ENCODE measurements around the gene TMEM132C. TPM values are rescaled to one million over a fixed set of nuclear protein-coding genes. Genes with fewer than 3 reads are reported as not detected.

Gene TMEM132C
- total and polyA plus RNA-seq, 8 donors, result 0.50 to 36.6 (median 33.2) TPM

DNA sequence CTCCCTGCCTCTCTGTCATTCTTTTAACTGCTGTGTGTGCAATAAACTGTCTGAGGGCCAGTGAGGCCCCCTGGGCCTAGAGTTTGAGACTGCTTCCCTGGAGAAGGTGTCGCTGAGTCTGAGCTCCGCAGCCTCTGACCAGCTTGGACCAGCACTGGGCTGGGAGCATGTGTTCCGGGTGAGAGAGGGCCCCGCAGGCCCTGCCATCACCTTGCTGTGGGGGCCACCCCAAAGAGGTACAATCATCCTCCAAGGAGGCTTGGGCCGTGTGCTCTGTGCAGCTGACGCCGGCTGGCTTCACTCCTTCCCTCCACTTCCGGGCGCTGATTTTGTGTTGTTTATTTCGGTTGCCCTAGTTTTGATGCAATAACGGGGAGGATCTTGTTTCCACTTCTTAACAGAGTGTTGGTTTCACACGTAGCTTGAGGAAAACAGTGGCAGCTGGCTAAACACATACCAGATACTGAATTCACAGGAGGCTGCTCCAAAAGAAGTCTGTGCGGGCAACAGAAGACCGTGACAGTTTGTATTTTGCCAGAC lies 121.6 kb downstream of the TMEM132C start:
- no peaks in the 10 kb centered on the region for H3K36me3 ChIP-seq
- H3K9me3 ChIP-seq, result no peaks in the 10 kb centered on the region
- intact Hi-C loops (cut with DNase I), result loop anchor here in 1 of 2 donors (10.0 kb wide), 1 partner anchor 124 kb away; the partner anchor contains the start of gene TMEM132C
- no peak overlapping the region for H3K27ac ChIP-seq
- TF ChIP-seq, protein P1, sequence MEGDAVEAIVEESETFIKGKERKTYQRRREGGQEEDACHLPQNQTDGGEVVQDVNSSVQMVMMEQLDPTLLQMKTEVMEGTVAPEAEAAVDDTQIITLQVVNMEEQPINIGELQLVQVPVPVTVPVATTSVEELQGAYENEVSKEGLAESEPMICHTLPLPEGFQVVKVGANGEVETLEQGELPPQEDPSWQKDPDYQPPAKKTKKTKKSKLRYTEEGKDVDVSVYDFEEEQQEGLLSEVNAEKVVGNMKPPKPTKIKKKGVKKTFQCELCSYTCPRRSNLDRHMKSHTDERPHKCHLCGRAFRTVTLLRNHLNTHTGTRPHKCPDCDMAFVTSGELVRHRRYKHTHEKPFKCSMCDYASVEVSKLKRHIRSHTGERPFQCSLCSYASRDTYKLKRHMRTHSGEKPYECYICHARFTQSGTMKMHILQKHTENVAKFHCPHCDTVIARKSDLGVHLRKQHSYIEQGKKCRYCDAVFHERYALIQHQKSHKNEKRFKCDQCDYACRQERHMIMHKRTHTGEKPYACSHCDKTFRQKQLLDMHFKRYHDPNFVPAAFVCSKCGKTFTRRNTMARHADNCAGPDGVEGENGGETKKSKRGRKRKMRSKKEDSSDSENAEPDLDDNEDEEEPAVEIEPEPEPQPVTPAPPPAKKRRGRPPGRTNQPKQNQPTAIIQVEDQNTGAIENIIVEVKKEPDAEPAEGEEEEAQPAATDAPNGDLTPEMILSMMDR (IDR thresholded peaks at IDR 0.05), result no peak
- no peak overlapping the region for H3K4me3 ChIP-seq
- DNase-seq (peak in 2 of 4 donors; percentile 84 to 89), ATAC-seq (peak; percentile 44)
- peaks cover 0 to 42% of the 10 kb centered on the region in 2 donors for H3K27me3 ChIP-seq
- H3K4me1 ChIP-seq, result no peaks in the 10 kb centered on the region

DNA sequence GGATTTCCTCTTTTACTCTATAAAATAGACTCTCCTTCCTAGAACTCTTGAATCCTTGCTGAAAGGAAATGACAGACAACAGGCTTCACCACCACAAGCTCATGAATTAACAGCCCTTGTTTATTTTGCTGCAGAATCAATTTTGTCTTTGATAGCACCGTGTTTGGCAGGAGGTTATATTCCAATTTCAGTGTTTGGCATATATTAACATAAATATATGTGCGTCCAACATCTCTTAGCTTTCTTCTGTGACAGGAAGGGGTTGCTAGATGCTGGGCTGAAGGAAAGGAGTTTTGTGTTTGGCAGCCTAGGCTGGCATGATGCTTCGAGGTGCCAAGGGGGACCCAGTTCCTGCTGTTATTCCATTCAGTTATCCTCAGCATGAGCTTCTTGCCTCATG lies 126.4 kb downstream of the TMEM132C start:
- H3K9me3 ChIP-seq, result no peaks in the 10 kb centered on the region
- no peaks in the 10 kb centered on the region for H3K4me1 ChIP-seq
- no peak for DNase-seq
- TF ChIP-seq, protein P1 (IDR thresholded peaks at IDR 0.05), result no peak
- no peak overlapping the region for H3K27ac ChIP-seq
- no peak overlapping the region for H3K4me3 ChIP-seq
- H3K27me3 ChIP-seq, result peaks cover 0 to 8% of the 10 kb centered on the region in 2 donors
- no peak for ATAC-seq
- intact Hi-C loops (cut with DNase I), result no loop called here
- H3K36me3 ChIP-seq, result no peaks in the 10 kb centered on the region

DNA sequence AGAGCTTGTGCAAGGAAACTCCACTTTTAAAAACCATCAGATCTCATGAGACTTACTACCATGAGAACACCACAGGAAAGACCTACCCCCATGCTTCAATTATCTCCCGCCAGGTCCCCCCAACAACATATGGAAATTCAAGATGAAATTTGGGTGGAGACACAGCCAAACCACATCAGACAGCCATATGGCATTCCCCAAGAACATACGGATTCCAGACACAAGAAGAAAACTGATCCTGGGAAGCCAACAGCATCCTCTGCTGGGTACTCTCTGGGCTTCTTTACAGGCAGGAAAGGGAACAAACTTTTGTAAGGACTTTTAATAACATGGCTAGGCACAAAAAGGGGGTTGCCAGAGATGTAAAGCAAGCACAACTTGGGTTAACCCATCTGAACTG lies 127.2 kb downstream of the TMEM132C start:
- H3K36me3 ChIP-seq, result no peaks in the 10 kb centered on the region
- H3K27me3 ChIP-seq, result no peaks in the 10 kb centered on the region
- H3K4me3 ChIP-seq, result no peak overlapping the region
- no peaks in the 10 kb centered on the region for H3K4me1 ChIP-seq
- H3K9me3 ChIP-seq, result no peaks in the 10 kb centered on the region
- TF ChIP-seq, protein P1 (IDR thresholded peaks at IDR 0.05), result no peak
- no peak for DNase-seq
- no peak for ATAC-seq
- intact Hi-C loops (cut with DNase I), result no loop called here
- H3K27ac ChIP-seq, result no peak overlapping the region

DNA sequence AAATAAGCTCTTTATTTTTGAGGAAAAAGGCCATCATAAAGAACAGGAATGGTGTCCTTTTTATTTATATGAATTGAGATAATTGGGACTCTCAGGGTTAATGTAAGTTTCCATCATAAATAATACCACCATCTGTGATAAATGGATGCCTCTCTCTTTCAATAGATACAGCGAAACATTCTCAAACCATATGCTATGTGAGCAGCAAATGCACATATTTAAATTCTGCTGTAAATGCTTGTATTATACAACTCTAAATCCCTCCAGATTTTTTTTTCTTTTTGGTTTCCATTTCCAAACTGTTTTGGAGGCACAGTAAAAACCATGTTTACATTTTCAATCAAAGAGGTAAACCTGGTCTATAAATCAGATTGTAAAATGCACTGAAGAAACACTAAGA lies 132.3 kb downstream of the TMEM132C start:
- TF ChIP-seq, protein P1 (IDR thresholded peaks at IDR 0.05), result no peak
- no peak for ATAC-seq
- Histone ChIP-seq H3K27me3 (peaks cover 0 to 7% of the 10 kb centered on the region in 2 donors), H3K27ac (no peak overlapping the region), H3K4me3 (no peak overlapping the region), H3K9me3 (no peaks in the 10 kb centered on the region), H3K4me1 (no peaks in the 10 kb centered on the region), H3K36me3 (no peaks in the 10 kb centered on the region)
- intact Hi-C loops (cut with DNase I), result no loop called here
- no peak for DNase-seq

DNA sequence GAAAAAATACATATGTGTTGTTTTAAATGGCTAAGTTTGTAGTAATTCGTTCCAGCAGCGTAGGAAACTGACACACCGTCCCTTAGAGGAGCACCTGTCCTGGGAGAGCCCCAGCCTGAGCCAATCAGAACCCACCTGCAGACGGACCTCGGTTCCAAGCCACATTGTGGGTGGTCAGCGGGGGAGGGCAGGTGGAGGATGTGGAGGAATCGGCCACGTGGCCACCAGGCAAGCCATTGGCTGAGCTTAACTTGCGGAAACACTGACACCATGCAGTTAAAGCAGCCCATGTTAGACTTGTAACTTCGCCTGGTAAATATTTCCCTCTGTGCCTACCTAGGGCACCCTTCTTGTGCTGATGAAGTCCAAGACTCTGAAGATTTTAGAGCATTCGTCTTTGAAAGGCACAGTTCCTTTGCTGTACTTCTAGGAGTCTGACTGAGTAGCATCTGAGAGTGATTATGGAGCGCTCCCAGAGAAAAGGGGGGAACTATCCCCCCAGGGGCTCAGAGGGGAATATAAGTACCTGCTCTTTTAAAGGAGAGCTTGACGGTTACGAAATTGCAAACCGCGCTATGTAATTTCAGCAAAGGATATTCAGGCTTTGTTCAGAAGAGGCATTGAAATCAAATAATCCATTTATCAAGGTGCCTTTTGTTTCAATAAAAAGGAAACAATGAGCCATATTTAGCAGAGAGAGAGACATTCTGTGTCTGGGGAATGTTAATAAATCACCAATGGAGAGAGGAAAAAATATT lies 135.7 kb downstream of the TMEM132C start:
- H3K9me3 ChIP-seq, result no peaks in the 10 kb centered on the region
- no peak for DNase-seq
- TF ChIP-seq, protein P1 (IDR thresholded peaks at IDR 0.05), result no peak

More for the DNA sequence above, 135.7 kb downstream of the TMEM132C start:
- H3K36me3 ChIP-seq, result no peaks in the 10 kb centered on the region
- ATAC-seq, result no peak
- no peak overlapping the region for H3K27ac ChIP-seq
- H3K4me3 ChIP-seq, result no peak overlapping the region
- peaks cover 0 to 7% of the 10 kb centered on the region in 2 donors for H3K27me3 ChIP-seq
- no peaks in the 10 kb centered on the region for H3K4me1 ChIP-seq
- intact Hi-C loops (cut with DNase I), result no loop called here
